Measurements from ENCODE around the gene IQGAP3. TPM values are rescaled to one million over a fixed set of nuclear protein-coding genes. Genes with fewer than 3 reads are reported as not detected.
"Not testable (repeated sequence)": the region's sequence is repeated elsewhere in the genome, so short reads cannot be mapped to it uniquely, and the experiment has no call there.

Gene IQGAP3
- total RNA-seq, 2 donors from 2014 or later, result 1.0 TPM; not detected in 1

DNA sequence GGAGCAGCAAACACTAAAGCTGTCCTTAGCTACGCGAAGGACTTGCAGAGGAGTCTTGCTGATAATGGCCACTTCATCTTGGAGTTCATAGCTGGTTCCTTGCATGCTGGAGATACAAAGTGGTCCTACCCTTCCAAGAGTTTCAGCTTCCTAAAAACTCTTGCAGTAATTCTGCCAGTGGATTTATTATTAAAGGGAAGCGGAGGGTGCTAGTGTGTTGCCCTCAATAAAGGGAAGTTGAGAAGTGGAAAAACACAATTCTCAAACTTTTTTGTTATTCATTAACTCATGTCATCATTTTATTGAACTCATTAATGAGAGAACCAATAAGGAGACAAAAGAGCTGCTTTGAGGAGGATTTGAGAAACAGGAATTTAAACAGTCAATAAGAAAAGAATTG lies 40.3 kb upstream of the IQGAP3 start:
- Histone ChIP-seq H3K36me3 (no peaks in the 10 kb centered on the region), H3K27me3 (no peaks in the 10 kb centered on the region), H3K9me3 (no peaks in the 10 kb centered on the region), H3K27ac (no peak overlapping the region), H3K4me1 (peaks cover 0 to 29% of the 10 kb centered on the region in 2 donors), H3K4me3 (no peak overlapping the region)
- no peak for DNase-seq (ENCODE audit: low spot score)
- TF ChIP-seq, protein P1, sequence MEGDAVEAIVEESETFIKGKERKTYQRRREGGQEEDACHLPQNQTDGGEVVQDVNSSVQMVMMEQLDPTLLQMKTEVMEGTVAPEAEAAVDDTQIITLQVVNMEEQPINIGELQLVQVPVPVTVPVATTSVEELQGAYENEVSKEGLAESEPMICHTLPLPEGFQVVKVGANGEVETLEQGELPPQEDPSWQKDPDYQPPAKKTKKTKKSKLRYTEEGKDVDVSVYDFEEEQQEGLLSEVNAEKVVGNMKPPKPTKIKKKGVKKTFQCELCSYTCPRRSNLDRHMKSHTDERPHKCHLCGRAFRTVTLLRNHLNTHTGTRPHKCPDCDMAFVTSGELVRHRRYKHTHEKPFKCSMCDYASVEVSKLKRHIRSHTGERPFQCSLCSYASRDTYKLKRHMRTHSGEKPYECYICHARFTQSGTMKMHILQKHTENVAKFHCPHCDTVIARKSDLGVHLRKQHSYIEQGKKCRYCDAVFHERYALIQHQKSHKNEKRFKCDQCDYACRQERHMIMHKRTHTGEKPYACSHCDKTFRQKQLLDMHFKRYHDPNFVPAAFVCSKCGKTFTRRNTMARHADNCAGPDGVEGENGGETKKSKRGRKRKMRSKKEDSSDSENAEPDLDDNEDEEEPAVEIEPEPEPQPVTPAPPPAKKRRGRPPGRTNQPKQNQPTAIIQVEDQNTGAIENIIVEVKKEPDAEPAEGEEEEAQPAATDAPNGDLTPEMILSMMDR (IDR thresholded peaks at IDR 0.05), result no peak

DNA sequence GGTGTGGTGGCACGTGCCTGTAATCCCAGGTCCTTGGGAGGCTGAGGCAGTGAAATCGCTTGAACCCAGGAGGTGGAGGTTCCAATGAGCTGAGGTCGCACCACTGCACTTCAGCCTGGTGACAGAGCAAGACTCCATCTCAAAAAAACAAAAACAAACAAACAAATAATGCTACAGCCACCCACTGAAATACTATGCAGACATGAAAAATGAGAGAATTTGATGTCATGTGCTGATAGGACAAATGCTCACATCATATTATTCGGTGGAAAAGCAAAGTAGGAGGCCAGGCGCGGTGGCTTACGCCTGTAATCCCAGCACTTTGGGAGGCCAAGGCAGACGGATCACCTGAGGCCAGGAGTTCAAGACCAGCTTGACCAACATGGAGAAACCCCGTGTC lies 37.7 kb upstream of the IQGAP3 start:
- H3K36me3 ChIP-seq; H3K27me3 ChIP-seq; H3K9me3 ChIP-seq; H3K4me3 ChIP-seq; DNase-seq (ENCODE audit: low spot score); H3K4me1 ChIP-seq; H3K27ac ChIP-seq: not testable (repeated sequence)

DNA sequence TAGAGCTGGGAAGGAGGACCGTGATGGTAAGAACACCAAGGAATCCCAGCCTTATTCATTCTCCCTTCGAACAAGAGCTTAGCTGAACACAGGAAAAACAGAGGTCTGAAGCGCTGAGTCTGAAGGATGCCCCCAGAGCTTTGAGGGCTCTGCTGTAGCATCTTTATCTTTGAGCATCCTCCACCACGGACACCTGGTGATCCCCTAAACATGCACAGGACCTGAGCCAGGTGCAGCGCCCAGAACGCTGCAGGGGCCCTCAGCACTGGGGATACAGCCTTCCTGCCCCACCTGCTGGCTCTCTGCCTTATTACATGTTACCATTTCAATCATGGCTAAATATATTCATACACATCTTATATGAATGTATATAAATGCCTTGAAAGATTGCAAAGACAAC lies 36.6 kb upstream of the IQGAP3 start:
- Histone ChIP-seq H3K27me3 (no peaks in the 10 kb centered on the region), H3K4me3 (no peak overlapping the region), H3K36me3 (no peaks in the 10 kb centered on the region), H3K27ac (no peak overlapping the region), H3K4me1 (peaks cover 0 to 4% of the 10 kb centered on the region in 2 donors), H3K9me3 (no peaks in the 10 kb centered on the region)
- no peak for DNase-seq (ENCODE audit: low spot score)
- TF ChIP-seq, protein P1 (IDR thresholded peaks at IDR 0.05), result peak in 1 of 2 donors; percentile 43

DNA sequence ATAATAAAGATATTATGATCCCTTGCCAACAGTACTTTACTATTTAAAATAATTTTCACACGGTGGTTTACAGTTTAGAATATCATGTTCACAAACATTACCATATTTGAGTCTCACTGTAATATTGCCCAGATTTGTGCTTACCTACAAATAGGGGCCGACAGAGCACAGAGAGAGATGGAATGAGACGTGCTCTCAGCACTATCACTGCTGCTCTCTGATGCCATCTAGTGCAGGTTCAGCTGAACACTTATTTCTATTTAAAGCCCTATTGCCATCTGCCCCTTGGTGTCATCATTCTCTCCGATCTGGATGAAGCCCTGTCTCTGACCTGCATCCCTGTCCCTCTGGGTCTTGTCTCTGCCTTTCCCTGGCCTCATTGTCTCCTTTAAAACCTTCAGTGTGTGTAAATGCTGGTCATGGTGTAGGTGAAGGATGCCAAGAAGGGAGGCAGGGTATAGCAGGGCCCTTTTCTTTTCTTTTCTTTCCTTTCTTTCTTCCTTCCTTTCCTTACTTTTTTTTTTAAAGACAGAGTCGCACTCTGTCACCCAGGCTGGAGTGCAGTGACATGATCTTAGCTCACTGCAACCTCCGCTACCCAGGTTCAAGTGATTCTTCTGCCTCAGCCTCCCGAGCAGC lies 35.8 kb upstream of the IQGAP3 start:
- TF ChIP-seq, protein P1 (IDR thresholded peaks at IDR 0.05), result peak; percentile 58 to 78
- H3K27me3 ChIP-seq, result no peaks in the 10 kb centered on the region
- H3K4me1 ChIP-seq, result peaks cover 0 to 4% of the 10 kb centered on the region in 2 donors
- DNase-seq (ENCODE audit: low spot score), result no peak
- H3K4me3 ChIP-seq, result no peak overlapping the region
- no peaks in the 10 kb centered on the region for H3K36me3 ChIP-seq
- no peaks in the 10 kb centered on the region for H3K9me3 ChIP-seq
- no peak overlapping the region for H3K27ac ChIP-seq

DNA sequence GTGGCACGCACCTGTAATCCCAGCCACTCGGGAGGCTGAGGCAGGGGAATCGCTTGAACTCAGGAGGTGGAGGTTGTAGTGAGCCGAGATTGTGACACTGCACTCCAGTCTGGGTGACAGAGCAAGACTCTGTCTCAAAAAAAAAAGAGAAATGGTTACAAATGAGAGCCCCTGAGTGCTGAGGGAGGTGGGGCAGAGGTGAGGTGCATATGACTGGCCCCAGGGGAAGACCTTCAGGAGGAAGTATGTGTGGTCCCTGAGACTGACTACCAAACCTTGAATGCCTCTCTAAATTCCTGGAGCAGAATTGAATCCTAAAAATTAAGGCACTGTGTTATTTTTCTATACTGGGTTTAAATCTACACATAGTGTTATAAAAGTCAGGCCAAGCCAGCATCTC lies 35.0 kb upstream of the IQGAP3 start:
- not testable (repeated sequence) for H3K9me3 ChIP-seq; H3K27me3 ChIP-seq; H3K4me1 ChIP-seq; DNase-seq (ENCODE audit: low spot score); H3K4me3 ChIP-seq; H3K36me3 ChIP-seq; H3K27ac ChIP-seq

DNA sequence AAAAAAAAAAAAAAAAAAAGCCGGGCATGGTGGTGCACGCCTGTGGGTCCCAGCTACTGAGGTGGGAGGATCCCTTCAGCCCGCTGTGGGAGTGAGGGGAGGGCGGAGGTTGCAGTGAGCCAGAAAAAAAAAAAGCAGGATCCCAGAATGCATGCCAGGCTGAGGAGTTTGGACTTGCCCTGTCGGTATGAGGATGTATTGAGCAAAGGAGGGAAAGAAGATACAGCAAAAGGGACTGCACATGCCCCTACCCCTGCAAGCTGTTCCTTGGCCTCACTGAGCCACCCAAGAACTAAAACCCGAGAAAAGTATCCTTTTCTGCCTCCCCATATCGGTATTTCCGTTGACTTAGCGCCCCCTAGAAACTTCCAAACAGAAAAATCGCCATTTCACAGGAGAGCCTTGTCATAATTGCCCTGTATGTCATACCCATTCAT lies 30.2 kb upstream of the IQGAP3 start:
- peaks cover 0 to 17% of the 10 kb centered on the region in 2 donors for H3K4me1 ChIP-seq
- no peak overlapping the region for H3K27ac ChIP-seq
- no peaks in the 10 kb centered on the region for H3K27me3 ChIP-seq
- DNase-seq (ENCODE audit: low spot score), result no peak
- H3K4me3 ChIP-seq, result no peak overlapping the region
- H3K36me3 ChIP-seq, result no peaks in the 10 kb centered on the region
- H3K9me3 ChIP-seq, result no peaks in the 10 kb centered on the region
- TF ChIP-seq, protein P1 (IDR thresholded peaks at IDR 0.05), result peak in 1 of 2 donors; percentile 42

DNA sequence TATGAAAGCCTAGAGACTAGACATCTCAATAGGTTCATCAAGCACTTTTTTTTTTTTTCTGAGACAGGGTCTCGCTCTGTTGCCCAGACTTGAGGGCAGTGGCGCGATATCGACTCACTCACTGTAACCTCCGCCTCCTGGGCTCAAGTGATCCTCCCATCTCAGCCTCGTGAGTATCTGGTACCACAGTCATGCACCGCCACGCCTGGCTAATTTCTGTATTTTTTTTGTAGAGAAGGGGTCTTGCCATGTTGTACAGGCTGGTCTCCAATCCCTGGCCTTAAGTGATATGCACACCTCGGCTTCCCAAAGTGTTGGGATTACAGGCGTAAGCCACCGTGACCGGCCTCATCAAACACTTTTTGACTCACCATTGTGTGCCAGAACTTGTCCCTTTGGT lies 29.5 kb upstream of the IQGAP3 start:
- Histone ChIP-seq H3K27ac (peak overlapping the region; percentile 75 to 76), H3K27me3 (no peaks in the 10 kb centered on the region), H3K4me3 (peak overlapping the region; percentile 59 to 64), H3K4me1 (peaks cover 0 to 17% of the 10 kb centered on the region in 2 donors), H3K9me3 (no peaks in the 10 kb centered on the region), H3K36me3 (no peaks in the 10 kb centered on the region)
- DNase-seq (ENCODE audit: low spot score), result no peak
- TF ChIP-seq, protein P1 (IDR thresholded peaks at IDR 0.05), result no peak
